Measurements from ENCODE around the gene DNAJC2.

GRCh38 chr7:103297837-103298179 lies 46.8 kb downstream of the DNAJC2 start:
- TF ChIP-seq RAD21 (conservative IDR thresholded peaks at IDR 0.05), result no peak
- TF ChIP-seq POLR2AphosphoS5 (IDR thresholded peaks at IDR 0.05), result no peak
- TF ChIP-seq CTCF (IDR thresholded peaks at IDR 0.05; ENCODE audit: poor library complexity, severe bottlenecking), result no peak
- TF ChIP-seq EP300 (conservative IDR thresholded peaks at IDR 0.05; ENCODE audit: poor library complexity, severe bottlenecking), result no peak
- TF ChIP-seq REST (IDR thresholded peaks at IDR 0.05; ENCODE audit: borderline replicate concordance), result no peak
- no peak for TF ChIP-seq TAF1 (IDR thresholded peaks at IDR 0.05; ENCODE audit: low read depth)
